Measurements from ENCODE around the gene DECR2. TPM values are rescaled to one million over a fixed set of nuclear protein-coding genes. Genes with fewer than 3 reads are reported as not detected.

DECR2 gene
- total RNA-seq, 1 donor from 2014 or later = 17.9 TPM

- no peak overlapping the region for H3K4me3 ChIP-seq
- TF ChIP-seq POLR2AphosphoS5 (IDR thresholded peaks at IDR 0.05; ENCODE audit: insufficient read depth in 1 of 2, low read depth in 1 of 2) (no peak), POLR2A (IDR thresholded peaks at IDR 0.05) (no peak), CTCF (IDR thresholded peaks at IDR 0.05) (no peak)
- DNase-seq (ENCODE audit: extremely low spot score in 2 of 2) = no peak
- H3K27me3 ChIP-seq = no peaks in the 10 kb centered on the region
- no peak overlapping the region for H3K27ac ChIP-seq
- intact Hi-C loops (cut with DNase I) = no loop called here
- H3K36me3 ChIP-seq = no peaks in the 10 kb centered on the region
- H3K4me1 ChIP-seq = peaks cover 27% of the 10 kb centered on the region
- H3K9me3 ChIP-seq = no peaks in the 10 kb centered on the region
Observed at GRCh38 chr16:354971-355461, 46.7 kb upstream of the DECR2 start.

- H3K9me3 ChIP-seq = no peaks in the 10 kb centered on the region
- H3K4me1 ChIP-seq = peaks cover 11% of the 10 kb centered on the region
- intact Hi-C loops (cut with DNase I) = no loop called here
- TF ChIP-seq POLR2A (IDR thresholded peaks at IDR 0.05) = no peak
- no peak for TF ChIP-seq POLR2AphosphoS5 (IDR thresholded peaks at IDR 0.05; ENCODE audit: insufficient read depth in 1 of 2, low read depth in 1 of 2)
- TF ChIP-seq CTCF (IDR thresholded peaks at IDR 0.05) = no peak
- H3K4me3 ChIP-seq = no peak overlapping the region
- H3K27ac ChIP-seq = no peak overlapping the region
- H3K36me3 ChIP-seq = no peaks in the 10 kb centered on the region
- no peak for DNase-seq (ENCODE audit: extremely low spot score in 2 of 2)
- H3K27me3 ChIP-seq = no peaks in the 10 kb centered on the region
Observed at GRCh38 chr16:356741-357140, 44.9 kb upstream of the DECR2 start.

- no peaks in the 10 kb centered on the region for H3K4me1 ChIP-seq
- H3K36me3 ChIP-seq = no peaks in the 10 kb centered on the region
- H3K4me3 ChIP-seq = no peak overlapping the region
- DNase-seq (ENCODE audit: extremely low spot score in 2 of 2) = no peak
- intact Hi-C loops (cut with DNase I) = no loop called here
- H3K27me3 ChIP-seq = no peaks in the 10 kb centered on the region
- TF ChIP-seq CTCF (IDR thresholded peaks at IDR 0.05) (no peak), POLR2A (IDR thresholded peaks at IDR 0.05) (no peak), POLR2AphosphoS5 (IDR thresholded peaks at IDR 0.05; ENCODE audit: insufficient read depth in 1 of 2, low read depth in 1 of 2) (no peak)
- no peaks in the 10 kb centered on the region for H3K9me3 ChIP-seq
- H3K27ac ChIP-seq = no peak overlapping the region
Observed at GRCh38 chr16:359067-359763, 42.5 kb upstream of the DECR2 start.

- TF ChIP-seq POLR2A (IDR thresholded peaks at IDR 0.05) (no peak), CTCF (IDR thresholded peaks at IDR 0.05) (no peak)
- no peaks in the 10 kb centered on the region for H3K4me1 ChIP-seq
- H3K27me3 ChIP-seq = no peaks in the 10 kb centered on the region
- H3K27ac ChIP-seq = no peak overlapping the region
- no peak overlapping the region for H3K4me3 ChIP-seq
- no peaks in the 10 kb centered on the region for H3K9me3 ChIP-seq
- intact Hi-C loops (cut with DNase I) = no loop called here
- H3K36me3 ChIP-seq = no peaks in the 10 kb centered on the region
- DNase-seq (ENCODE audit: extremely low spot score in 2 of 2) = no peak
Observed at GRCh38 chr16:359871-360697, 41.6 kb upstream of the DECR2 start.

All from vagina (tissue), 2 donors.